VCaP (cell line): ENCODE measurements around the gene SMIM44.

ENCODE experiments used
- H3K27ac ChIP-seq: fragments of 450-650 bp; 2 replicates; pipeline ENCODE4 v1.5.1; 2017
- TF ChIP-seq, protein P1 (sequence below): fragments of 450-650 bp; conservative IDR thresholded peaks from 2 replicates; pipeline ENCODE4 v1.5.1; 2017; ENCODE audit warnings: mild to moderate bottlenecking, moderate library complexity

Gene SMIM44

GRCh38 chr19:3527238-3527910, 44.1 kb upstream of the SMIM44 start:
- TF ChIP-seq, protein P1, sequence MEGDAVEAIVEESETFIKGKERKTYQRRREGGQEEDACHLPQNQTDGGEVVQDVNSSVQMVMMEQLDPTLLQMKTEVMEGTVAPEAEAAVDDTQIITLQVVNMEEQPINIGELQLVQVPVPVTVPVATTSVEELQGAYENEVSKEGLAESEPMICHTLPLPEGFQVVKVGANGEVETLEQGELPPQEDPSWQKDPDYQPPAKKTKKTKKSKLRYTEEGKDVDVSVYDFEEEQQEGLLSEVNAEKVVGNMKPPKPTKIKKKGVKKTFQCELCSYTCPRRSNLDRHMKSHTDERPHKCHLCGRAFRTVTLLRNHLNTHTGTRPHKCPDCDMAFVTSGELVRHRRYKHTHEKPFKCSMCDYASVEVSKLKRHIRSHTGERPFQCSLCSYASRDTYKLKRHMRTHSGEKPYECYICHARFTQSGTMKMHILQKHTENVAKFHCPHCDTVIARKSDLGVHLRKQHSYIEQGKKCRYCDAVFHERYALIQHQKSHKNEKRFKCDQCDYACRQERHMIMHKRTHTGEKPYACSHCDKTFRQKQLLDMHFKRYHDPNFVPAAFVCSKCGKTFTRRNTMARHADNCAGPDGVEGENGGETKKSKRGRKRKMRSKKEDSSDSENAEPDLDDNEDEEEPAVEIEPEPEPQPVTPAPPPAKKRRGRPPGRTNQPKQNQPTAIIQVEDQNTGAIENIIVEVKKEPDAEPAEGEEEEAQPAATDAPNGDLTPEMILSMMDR: no peak
- H3K27ac ChIP-seq: no peak overlapping the region

DNA sequence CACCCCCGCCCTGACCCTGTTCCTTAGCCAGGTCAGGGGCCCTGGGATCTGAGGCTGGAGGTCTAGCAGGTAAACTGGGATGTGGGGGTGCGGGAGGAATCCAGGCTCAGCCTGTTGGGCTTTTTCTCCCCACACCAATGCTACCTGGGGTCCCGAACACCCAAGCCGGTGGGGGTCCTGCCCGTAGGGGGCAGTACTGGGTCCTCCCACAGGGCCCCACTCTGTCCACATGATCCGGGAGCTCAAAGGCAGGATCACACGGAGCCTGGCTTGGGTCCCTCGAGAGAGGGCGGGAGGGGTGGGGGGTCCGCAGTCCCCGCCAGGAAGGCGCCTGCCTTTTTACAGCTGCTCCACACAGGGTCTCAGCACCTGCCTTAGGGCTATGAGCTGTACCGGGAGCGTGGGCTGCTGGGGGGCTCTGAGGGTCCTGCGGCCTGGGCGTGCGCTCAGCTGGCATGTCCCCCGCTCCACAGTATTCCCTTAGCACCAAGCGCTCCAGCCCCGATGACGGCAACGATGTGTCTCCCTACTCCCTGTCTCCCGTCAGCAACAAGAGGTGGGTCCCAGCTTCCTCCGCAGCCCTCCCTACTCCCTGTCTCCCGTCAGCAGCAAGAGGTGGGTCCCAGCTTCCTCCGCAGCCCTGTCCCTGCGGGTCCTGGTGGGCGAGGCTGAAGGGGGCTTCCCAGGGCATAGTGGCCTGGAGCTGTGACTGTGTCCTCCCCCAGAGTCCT, 43.4 kb upstream of the SMIM44 start:
- TF ChIP-seq, protein P1: no peak
- no peak overlapping the region for H3K27ac ChIP-seq

- TF ChIP-seq, protein P1: no peak
- H3K27ac ChIP-seq: no peak overlapping the region
These were observed 41.7 kb upstream of the SMIM44 start for GRCh38 chr19:3524904-3525451.

- H3K27ac ChIP-seq: no peak overlapping the region
- TF ChIP-seq, protein P1: no peak
These were observed 41.0 kb upstream of the SMIM44 start for GRCh38 chr19:3524078-3524842.

DNA sequence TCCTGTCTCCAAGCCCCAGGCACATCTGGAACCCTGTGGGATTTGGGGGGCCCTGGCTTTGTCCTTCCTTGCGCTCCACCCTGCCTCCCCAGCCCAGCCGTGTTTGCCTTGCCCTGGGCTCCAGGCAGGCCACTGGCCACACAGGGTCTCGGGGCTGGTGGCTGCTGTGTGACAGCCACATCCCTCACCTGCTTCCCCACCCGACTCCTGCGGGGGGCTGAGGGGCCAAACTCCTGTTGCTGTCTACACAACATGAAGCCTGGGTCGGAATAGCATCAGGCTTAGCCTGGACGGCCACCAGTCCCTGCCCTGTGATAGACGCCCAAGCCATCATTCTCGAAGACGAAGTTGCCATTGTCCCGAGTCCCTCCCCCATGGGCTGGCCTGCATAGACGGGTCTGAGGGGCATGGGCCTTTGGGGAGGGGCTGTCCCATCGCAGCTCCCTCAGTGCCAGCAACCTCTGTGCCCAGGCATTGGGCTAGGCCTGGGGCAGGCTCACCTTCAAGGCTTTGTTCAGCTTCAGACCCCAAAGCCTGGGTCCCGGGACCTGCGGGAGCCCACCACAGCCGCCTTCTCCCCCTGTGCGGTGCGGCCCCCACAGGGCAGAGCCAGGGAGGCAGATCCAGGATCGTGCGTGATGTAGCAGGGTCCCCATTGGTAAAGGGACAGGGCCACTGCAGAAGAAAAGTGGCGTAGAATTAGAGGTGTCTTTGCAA, 40.3 kb upstream of the SMIM44 start:
- TF ChIP-seq, protein P1: no peak
- no peak overlapping the region for H3K27ac ChIP-seq

DNA sequence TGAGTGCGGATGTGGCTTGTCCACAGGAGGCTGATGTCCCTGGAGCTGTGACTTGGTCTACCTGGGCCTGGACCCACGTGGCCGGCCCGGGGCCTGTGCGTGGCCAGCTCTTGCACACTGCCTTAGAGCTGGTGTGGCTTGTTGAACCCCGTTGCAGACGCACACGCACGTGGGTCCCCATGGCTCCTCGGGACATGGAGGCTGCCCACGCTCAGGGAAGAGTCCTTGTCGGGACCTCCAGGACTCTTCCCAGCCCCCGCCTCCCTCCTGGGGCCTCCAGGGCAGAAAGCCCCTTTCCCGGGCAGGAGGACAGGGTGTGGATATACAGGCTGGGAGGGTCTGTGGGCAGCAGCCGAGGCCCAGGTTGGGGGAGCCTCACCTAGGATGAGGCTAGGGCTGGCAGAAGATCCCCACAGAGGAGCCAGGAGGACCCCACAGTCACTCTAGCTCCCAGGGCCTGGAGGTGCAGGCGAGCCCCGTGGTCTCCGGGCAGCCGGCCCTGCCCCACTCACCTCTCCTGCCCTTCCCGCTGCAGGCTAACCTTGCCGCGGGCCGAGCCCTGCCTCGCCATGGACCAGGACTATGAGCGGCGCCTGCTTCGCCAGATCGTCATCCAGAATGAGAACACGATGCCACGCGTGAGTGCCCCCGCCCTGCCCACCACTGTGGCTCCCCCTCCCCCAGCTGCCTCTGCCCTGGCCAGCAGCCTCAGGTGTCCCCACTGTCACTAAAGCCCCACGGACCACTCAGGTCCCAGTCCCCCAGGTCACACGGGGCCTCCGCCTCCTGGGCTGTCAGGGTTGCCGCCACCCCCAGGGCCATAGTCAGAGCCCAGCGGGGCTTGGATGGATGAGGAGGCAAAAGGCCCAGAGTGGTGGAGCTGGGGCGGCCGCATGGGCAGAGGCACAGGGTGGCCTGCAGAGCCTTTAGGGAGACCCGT, 39.5 kb upstream of the SMIM44 start:
- TF ChIP-seq, protein P1: no peak
- H3K27ac ChIP-seq: no peak overlapping the region
